ENCODE data around the gene NAALADL2. TPM values are rescaled to one million over a fixed set of nuclear protein-coding genes. Genes with fewer than 3 reads are reported as not detected.
A peak's percentile ranks its signal among the peaks of the same experiment; 100 is the strongest.
"Not testable (repeated sequence)": the region's sequence is repeated elsewhere in the genome, so short reads cannot be mapped to it uniquely, and the experiment has no call there.

NAALADL2 gene
- total RNA-seq, 1 donor from 2014 or later, result 2.9 TPM

- DNase-seq (ENCODE audit: low read depth), result peak; percentile 61
- TF ChIP-seq CTCF (conservative IDR thresholded peaks at IDR 0.05; ENCODE audit: low read depth, low read length), result no peak
- H3K4me3 ChIP-seq (ENCODE audit: low read depth, low read length), result no peak overlapping the region
Observed at GRCh38 chr3:175346573-175347356, 487.6 kb downstream of the NAALADL2 start.

- no peak overlapping the region for H3K4me3 ChIP-seq (ENCODE audit: low read depth, low read length)
- no peak for DNase-seq (ENCODE audit: low read depth)
- TF ChIP-seq CTCF (conservative IDR thresholded peaks at IDR 0.05; ENCODE audit: low read depth, low read length), result no peak
Observed at GRCh38 chr3:175349168-175349567, 490.0 kb downstream of the NAALADL2 start.

- no peak overlapping the region for H3K4me3 ChIP-seq (ENCODE audit: low read depth, low read length)
- TF ChIP-seq CTCF (conservative IDR thresholded peaks at IDR 0.05; ENCODE audit: low read depth, low read length), result no peak
- DNase-seq (ENCODE audit: low read depth), result no peak
Observed at GRCh38 chr3:175355801-175356335, 496.7 kb downstream of the NAALADL2 start.

- no peak overlapping the region for H3K4me3 ChIP-seq (ENCODE audit: low read depth, low read length)
- peak; percentile 66 for DNase-seq (ENCODE audit: low read depth)
- no peak for TF ChIP-seq CTCF (conservative IDR thresholded peaks at IDR 0.05; ENCODE audit: low read depth, low read length)
Observed at GRCh38 chr3:175356899-175357324, 497.8 kb downstream of the NAALADL2 start.

- DNase-seq (ENCODE audit: low read depth), result no peak
- H3K4me3 ChIP-seq (ENCODE audit: low read depth, low read length), result no peak overlapping the region
- TF ChIP-seq CTCF (conservative IDR thresholded peaks at IDR 0.05; ENCODE audit: low read depth, low read length), result no peak
Observed at GRCh38 chr3:175357758-175358157, 498.6 kb downstream of the NAALADL2 start.

GRCh38 chr3:175358935-175359334 is 499.8 kb downstream of the NAALADL2 start:
- TF ChIP-seq CTCF (conservative IDR thresholded peaks at IDR 0.05; ENCODE audit: low read depth, low read length), result no peak
- DNase-seq (ENCODE audit: low read depth), result no peak
- no peak overlapping the region for H3K4me3 ChIP-seq (ENCODE audit: low read depth, low read length)

GRCh38 chr3:175370426-175370825 is 511.3 kb downstream of the NAALADL2 start:
- H3K4me3 ChIP-seq (ENCODE audit: low read depth, low read length); DNase-seq (ENCODE audit: low read depth): not testable (repeated sequence)

GRCh38 chr3:175371187-175371586 is 512.1 kb downstream of the NAALADL2 start:
- H3K4me3 ChIP-seq (ENCODE audit: low read depth, low read length), result not testable (repeated sequence)

More at GRCh38 chr3:175371187-175371586, 512.1 kb downstream of the NAALADL2 start:
- not testable (repeated sequence) for DNase-seq (ENCODE audit: low read depth)

Measured in epithelial cell of proximal tubule (primary cell).